OCI-LY7 (cell line): ENCODE measurements around the gene PTPA.

Experiments used
- CTCF ChIP-seq: fragments of 200-600 bp; sonication (generic); conservative IDR thresholded peaks from 2 replicates; pipeline ENCODE4 v1.5.1; 2014; ENCODE audit warnings: mild to moderate bottlenecking, antibody characterized with exemption, low read length, moderate library complexity, mixed read lengths
- EZH2phosphoT487 ChIP-seq: fragments of 200-600 bp; sonication (generic); IDR thresholded peaks from 2 replicates; pipeline ENCODE4 v1.6.1; 2018; ENCODE audit warnings: low read depth, borderline replicate concordance, mild to moderate bottlenecking, mixed run types, antibody characterized with exemption, low read length, moderate library complexity, mixed read lengths

GRCh38 chr9:129165198-129165597 lies 54.0 kb downstream of the PTPA start:
- TF ChIP-seq CTCF: no peak
- no peak for TF ChIP-seq EZH2phosphoT487
